Activated naive CD8-positive, alpha-beta T cell treated with anti-CD3 and anti-CD28 coated beads, Interleukin-2, amount 10 ng/mL, durations not matched to agents 7 days and 5 days (primary cell): ENCODE results near the gene MAP2K5. TPM values are rescaled to one million over a fixed set of nuclear protein-coding genes. Genes with fewer than 3 reads are reported as not detected.

Experiments used
- ATAC-seq: fragments of 150-1000 bp; cut with Tn5 transposase; one replicate; pipeline ENCODE4 v1.10.0; 2021; ENCODE audit warnings: low read depth, moderate library complexity
- POLR2A ChIA-PET: fragments of 350-600 bp; sonication (Branson Sonifier 250); formaldehyde crosslinking; loops from one replicate; lab custom pipeline; 2021; ENCODE audit warnings: antibody characterized with exemption; lab: Charles Lee
- DNase-seq: peaks from one replicate; pipeline ENCODE4 v3.0.0; 2021
- H3K27ac Mint-ChIP-seq: one replicate; pipeline ENCODE4 v1.8.0; 2022; ENCODE audit warnings: mild to moderate bottlenecking, mixed read lengths
- H3K27me3 Mint-ChIP-seq: one replicate; pipeline ENCODE4 v1.8.0; 2022; ENCODE audit warnings: mild to moderate bottlenecking, moderate library complexity, mixed read lengths
- H3K36me3 Mint-ChIP-seq: one replicate; pipeline ENCODE4 v1.8.0; 2021; ENCODE audit warnings: mild to moderate bottlenecking, mixed read lengths
- H3K4me1 Mint-ChIP-seq: one replicate; pipeline ENCODE4 v1.8.0; 2021; ENCODE audit warnings: mixed read lengths
- H3K4me3 Mint-ChIP-seq: one replicate; pipeline ENCODE4 v1.8.0; 2022; ENCODE audit warnings: mild to moderate bottlenecking, moderate library complexity, mixed read lengths
- H3K9me3 Mint-ChIP-seq: one replicate; pipeline ENCODE4 v1.8.0; 2021; ENCODE audit warnings: mixed read lengths
- total RNA-seq, 2 experiments: library from RNA; stranded (reverse); gene quantifications; one replicate each; pipeline ENCODE4 v1.2.3, GENCODE V29; 2021

MAP2K5 gene
- total RNA-seq, 2 experiments from 2014 or later = 25.8 to 29.9 TPM

GRCh38 chr15:67778968-67779548 lies 236.6 kb downstream of the MAP2K5 start:
- no peak overlapping the region for H3K27ac Mint-ChIP-seq
- no peaks in the 10 kb centered on the region for H3K9me3 Mint-ChIP-seq
- H3K4me1 Mint-ChIP-seq = peaks cover 16% of the 10 kb centered on the region
- no peaks in the 10 kb centered on the region for H3K27me3 Mint-ChIP-seq
- POLR2A ChIA-PET = no interaction called here
- ATAC-seq = no peak
- no peak overlapping the region for H3K4me3 Mint-ChIP-seq
- H3K36me3 Mint-ChIP-seq = peaks cover 2% of the 10 kb centered on the region
- no peak for DNase-seq

- Mint-ChIP-seq H3K9me3 (no peaks in the 10 kb centered on the region), H3K27ac (no peak overlapping the region), H3K27me3 (no peaks in the 10 kb centered on the region), H3K4me3 (no peak overlapping the region), H3K36me3 (peaks cover 2% of the 10 kb centered on the region), H3K4me1 (peaks cover 21% of the 10 kb centered on the region)
- POLR2A ChIA-PET = no interaction called here
- ATAC-seq = no peak
- no peak for DNase-seq
Observed at GRCh38 chr15:67779549-67780111, 237.1 kb downstream of the MAP2K5 start.

- Mint-ChIP-seq H3K9me3 (no peaks in the 10 kb centered on the region), H3K4me1 (peaks cover 25% of the 10 kb centered on the region), H3K27ac (no peak overlapping the region), H3K36me3 (peaks cover 2% of the 10 kb centered on the region), H3K4me3 (no peak overlapping the region), H3K27me3 (no peaks in the 10 kb centered on the region)
- no peak for ATAC-seq
- DNase-seq = no peak
- POLR2A ChIA-PET = no interaction called here
Observed at GRCh38 chr15:67781061-67781460, 238.6 kb downstream of the MAP2K5 start.

- ATAC-seq (no peak), DNase-seq (no peak)
- no peaks in the 10 kb centered on the region for H3K9me3 Mint-ChIP-seq
- no peak overlapping the region for H3K27ac Mint-ChIP-seq
- no peaks in the 10 kb centered on the region for H3K27me3 Mint-ChIP-seq
- H3K4me1 Mint-ChIP-seq = peaks cover 25% of the 10 kb centered on the region
- peaks cover 2% of the 10 kb centered on the region for H3K36me3 Mint-ChIP-seq
- POLR2A ChIA-PET = no interaction called here
- H3K4me3 Mint-ChIP-seq = no peak overlapping the region
Observed at GRCh38 chr15:67781907-67782690, 239.6 kb downstream of the MAP2K5 start.

GRCh38 chr15:67782691-67782991 lies 240.1 kb downstream of the MAP2K5 start:
- Mint-ChIP-seq H3K36me3 (peaks cover 2% of the 10 kb centered on the region), H3K9me3 (no peaks in the 10 kb centered on the region), H3K27ac (no peak overlapping the region), H3K27me3 (no peaks in the 10 kb centered on the region), H3K4me3 (no peak overlapping the region), H3K4me1 (peaks cover 25% of the 10 kb centered on the region)
- DNase-seq = no peak
- POLR2A ChIA-PET = no interaction called here
- ATAC-seq = no peak

GRCh38 chr15:67783303-67783702 lies 240.8 kb downstream of the MAP2K5 start:
- ATAC-seq (peak; percentile 95), DNase-seq (peak; percentile 50)
- H3K4me1 Mint-ChIP-seq = peaks cover 25% of the 10 kb centered on the region
- POLR2A ChIA-PET = no interaction called here
- peak overlapping the region; percentile 49 for H3K27ac Mint-ChIP-seq
- H3K27me3 Mint-ChIP-seq = no peaks in the 10 kb centered on the region
- H3K4me3 Mint-ChIP-seq = peak overlapping the region; percentile 43
- no peaks in the 10 kb centered on the region for H3K9me3 Mint-ChIP-seq
- H3K36me3 Mint-ChIP-seq = peaks cover 2% of the 10 kb centered on the region

- ATAC-seq (no peak), DNase-seq (no peak)
- H3K27ac Mint-ChIP-seq = no peak overlapping the region
- H3K4me1 Mint-ChIP-seq = peaks cover 25% of the 10 kb centered on the region
- no peaks in the 10 kb centered on the region for H3K9me3 Mint-ChIP-seq
- H3K36me3 Mint-ChIP-seq = peaks cover 3% of the 10 kb centered on the region
- no peaks in the 10 kb centered on the region for H3K27me3 Mint-ChIP-seq
- no peak overlapping the region for H3K4me3 Mint-ChIP-seq
- POLR2A ChIA-PET = no interaction called here
Observed at GRCh38 chr15:67784090-67784781, 241.7 kb downstream of the MAP2K5 start.

GRCh38 chr15:67784856-67785430 lies 242.4 kb downstream of the MAP2K5 start:
- Mint-ChIP-seq H3K36me3 (peaks cover 5% of the 10 kb centered on the region), H3K27ac (no peak overlapping the region), H3K9me3 (no peaks in the 10 kb centered on the region), H3K27me3 (no peaks in the 10 kb centered on the region), H3K4me3 (no peak overlapping the region), H3K4me1 (peaks cover 25% of the 10 kb centered on the region)
- ATAC-seq (no peak), DNase-seq (no peak)
- POLR2A ChIA-PET = no interaction called here

- no peak for ATAC-seq
- H3K27ac Mint-ChIP-seq = no peak overlapping the region
- H3K27me3 Mint-ChIP-seq = no peaks in the 10 kb centered on the region
- H3K36me3 Mint-ChIP-seq = peaks cover 5% of the 10 kb centered on the region
- H3K4me1 Mint-ChIP-seq = peaks cover 25% of the 10 kb centered on the region
- H3K9me3 Mint-ChIP-seq = no peaks in the 10 kb centered on the region
- H3K4me3 Mint-ChIP-seq = no peak overlapping the region
- no peak for DNase-seq
- POLR2A ChIA-PET = no interaction called here
Observed at GRCh38 chr15:67785431-67785830, 242.9 kb downstream of the MAP2K5 start.

- DNase-seq = no peak
- no peak for ATAC-seq
- Mint-ChIP-seq H3K4me3 (no peak overlapping the region), H3K9me3 (no peaks in the 10 kb centered on the region), H3K27ac (no peak overlapping the region), H3K27me3 (no peaks in the 10 kb centered on the region), H3K36me3 (peaks cover 5% of the 10 kb centered on the region), H3K4me1 (peaks cover 25% of the 10 kb centered on the region)
- POLR2A ChIA-PET = no interaction called here
Observed at GRCh38 chr15:67786646-67787045, 244.1 kb downstream of the MAP2K5 start.

- DNase-seq (no peak), ATAC-seq (no peak)
- peaks cover 10% of the 10 kb centered on the region for H3K36me3 Mint-ChIP-seq
- no peak overlapping the region for H3K27ac Mint-ChIP-seq
- POLR2A ChIA-PET = no interaction called here
- no peaks in the 10 kb centered on the region for H3K27me3 Mint-ChIP-seq
- H3K9me3 Mint-ChIP-seq = no peaks in the 10 kb centered on the region
- H3K4me3 Mint-ChIP-seq = no peak overlapping the region
- peaks cover 10% of the 10 kb centered on the region for H3K4me1 Mint-ChIP-seq
Observed at GRCh38 chr15:67788986-67789385, 246.5 kb downstream of the MAP2K5 start.

GRCh38 chr15:67790610-67791319 lies 248.3 kb downstream of the MAP2K5 start:
- ATAC-seq (no peak), DNase-seq (no peak)
- no peak overlapping the region for H3K4me3 Mint-ChIP-seq
- no peaks in the 10 kb centered on the region for H3K27me3 Mint-ChIP-seq
- H3K27ac Mint-ChIP-seq = no peak overlapping the region
- POLR2A ChIA-PET = no interaction called here
- peaks cover 18% of the 10 kb centered on the region for H3K36me3 Mint-ChIP-seq
- H3K9me3 Mint-ChIP-seq = peaks cover 4% of the 10 kb centered on the region
- H3K4me1 Mint-ChIP-seq = no peaks in the 10 kb centered on the region
